Naive thymus-derived CD4-positive, alpha-beta T cell (primary cell): ENCODE results near the gene SEMA4D. TPM values are rescaled to one million over a fixed set of nuclear protein-coding genes. Genes with fewer than 3 reads are reported as not detected.

Experiments used
- ATAC-seq: fragments of 150-1000 bp; cut with Tn5 transposase; 2 replicates; pipeline ENCODE4 v1.10.0; 2021; ENCODE audit warnings: mild to moderate bottlenecking, moderate library complexity
- CTCF ChIA-PET: fragments of 350-600 bp; sonication (Branson Sonifier 250); formaldehyde crosslinking; loops from one replicate; lab custom pipeline; 2021; ENCODE audit warnings: antibody characterized with exemption; lab: Charles Lee
- POLR2A ChIA-PET: fragments of 350-600 bp; sonication (Branson Sonifier 250); formaldehyde crosslinking; loops from one replicate; lab custom pipeline; 2021; ENCODE audit warnings: antibody characterized with exemption, inconsistent platforms; lab: Charles Lee
- DNase-seq, 9 donors: peaks; one replicate each; pipeline versions ENCODE4 v3.0.0 to v3.0.0-alpha.2; 2020 to 2022; ENCODE audit warnings: mixed read lengths in 1 of 9
- H3K27ac ChIP-seq: one replicate; pipeline ENCODE4 v1.7.0; 2013; ENCODE audit warnings: mild to moderate bottlenecking, low read depth, low read length, moderate library complexity
- H3K27me3 ChIP-seq, 2 donors: one replicate each; pipeline ENCODE4 v1.7.0; 2013; ENCODE audit warnings: low read length in 2 of 2, mild to moderate bottlenecking in 2 of 2, moderate library complexity in 2 of 2; ENCODE audit not compliant: control insufficient read depth in 2 of 2, insufficient read depth in 2 of 2
- H3K36me3 ChIP-seq, 3 experiments: 1 replicate in 2 of 3; 2 replicates in 1 of 3; pipeline ENCODE4 v1.7.0; 2013; ENCODE audit warnings: low read length in 3 of 3, mild to moderate bottlenecking in 3 of 3, moderate library complexity in 1 of 3; ENCODE audit not compliant: insufficient read depth in 3 of 3, control insufficient read depth in 2 of 3
- H3K4me1 ChIP-seq, 2 donors: one replicate each; pipeline ENCODE4 v1.7.0; 2013; ENCODE audit warnings: low read length in 2 of 2, mild to moderate bottlenecking in 2 of 2, moderate library complexity in 1 of 2; ENCODE audit not compliant: control insufficient read depth in 2 of 2, insufficient read depth in 2 of 2
- H3K4me3 ChIP-seq: 2 replicates; pipeline ENCODE4 v1.7.0; 2013; ENCODE audit warnings: mild to moderate bottlenecking, low read length
- H3K9me3 ChIP-seq, 3 experiments: 1 replicate in 2 of 3; 2 replicates in 1 of 3; pipeline ENCODE4 v1.7.0; 2013; ENCODE audit warnings: low read length in 3 of 3; ENCODE audit not compliant: control insufficient read depth in 2 of 3
- H3K27ac Mint-ChIP-seq, 9 donors: one replicate each; pipeline ENCODE4 v1.8.0; 2020 to 2022; ENCODE audit warnings: mixed read lengths in 9 of 9, mild to moderate bottlenecking in 8 of 9, moderate library complexity in 5 of 9, inconsistent platforms in 2 of 9
- H3K27me3 Mint-ChIP-seq, 5 donors: one replicate each; pipeline ENCODE4 v1.8.0; 2021 to 2022; ENCODE audit warnings: mixed read lengths in 5 of 5, mild to moderate bottlenecking in 1 of 5
- H3K36me3 Mint-ChIP-seq, 5 donors: one replicate each; pipeline ENCODE4 v1.8.0; 2020 to 2022; ENCODE audit warnings: mixed read lengths in 5 of 5, mild to moderate bottlenecking in 3 of 5, inconsistent platforms in 1 of 5
- H3K4me1 Mint-ChIP-seq, 7 donors: one replicate each; pipeline ENCODE4 v1.8.0; 2020 to 2022; ENCODE audit warnings: mixed read lengths in 7 of 7, mild to moderate bottlenecking in 3 of 7, inconsistent platforms in 1 of 7
- H3K4me3 Mint-ChIP-seq, 10 donors: one replicate each; pipeline ENCODE4 v1.8.0; 2020 to 2022; ENCODE audit warnings: mild to moderate bottlenecking in 10 of 10, mixed read lengths in 10 of 10, moderate library complexity in 6 of 10, inconsistent platforms in 2 of 10
- H3K9me3 Mint-ChIP-seq, 11 donors: one replicate each; pipeline ENCODE4 v1.8.0; 2020 to 2022; ENCODE audit warnings: mixed read lengths in 11 of 11, mild to moderate bottlenecking in 4 of 11, inconsistent platforms in 1 of 11, moderate library complexity in 1 of 11
- intact Hi-C, 2 donors: fragments of 100-400 bp; cut with micrococcal nuclease; formaldehyde crosslinking; loops; one replicate each; pipeline ENCODE4 v1.15.1; 2023
- polyA plus RNA-seq, 2 donors: library from polyadenylated mRNA; unstranded; fragments of 300-500 nt; fragmentation: Illumina TruSeq; gene quantifications; one replicate each; pipeline ENCODE4 v1.2.3, GENCODE V29; 2021
- total RNA-seq, 6 experiments: library from RNA in 5 of 6; stranded (reverse) in 5 of 6; gene quantifications; 1 replicate in 5 of 6; 2 replicates in 1 of 6; pipeline ENCODE4 v1.2.3 and lab custom pipeline; 2021 to 2026

Gene SEMA4D
- total and polyA plus RNA-seq, 7 experiments from 2014 or later = 114 to 465 (median 448) TPM

DNA sequence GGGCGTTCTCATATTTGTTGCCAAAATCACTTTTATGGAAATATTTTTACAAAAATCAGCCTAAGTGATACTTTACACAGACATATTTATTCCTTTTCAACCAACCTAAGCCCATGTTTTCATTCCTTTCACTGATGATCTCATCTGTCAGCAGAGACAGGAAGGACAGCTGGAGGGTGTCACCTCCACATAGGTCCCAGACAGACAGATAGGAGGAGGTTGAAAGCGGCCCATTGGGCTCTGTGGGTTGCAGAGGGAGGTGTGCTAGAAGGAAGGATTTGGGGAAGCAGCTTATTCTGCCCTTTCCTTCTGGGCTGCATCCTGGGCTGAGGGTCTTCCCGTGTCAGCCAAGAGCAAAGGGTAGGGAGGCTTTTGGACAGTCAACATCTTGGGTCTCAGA lies 26.0 kb upstream of the SEMA4D start:
- no peaks in the 10 kb centered on the region for H3K9me3 ChIP-seq
- ChIA-PET POLR2A (interaction anchor here (0.8 to 8.2 kb wide), 17 partner anchors 11 to 95 kb away, joined by 3 to 139 read pairs (median 8); no protein-coding TSS in a partner anchor), CTCF (interaction anchor here (0.8 to 2.9 kb wide), 9 partner anchors 13 to 151 kb away, joined by 3 to 23 read pairs (median 3); no protein-coding TSS in a partner anchor)
- H3K4me3 ChIP-seq = peak overlapping the region; percentile 41
- no peaks in the 10 kb centered on the region for H3K36me3 ChIP-seq
- peak overlapping the region; percentile 72 for H3K27ac ChIP-seq
- intact Hi-C loops = loop anchor here in 1 of 2 donors (2.0 kb wide), 1 partner anchor 213 kb away; the partner anchor contains the start of gene CKS2
- ATAC-seq (peak; percentile 50), DNase-seq (peak in 7 of 9 donors; percentile 53 to 75 (median 67))
- H3K4me1 Mint-ChIP-seq = peaks cover 85 to 97% (median 95%) of the 10 kb centered on the region in 7 donors
- H3K27ac Mint-ChIP-seq = peak overlapping the region; percentile 85 to 100 (median 97)
- H3K4me1 ChIP-seq = peaks cover 93 to 96% of the 10 kb centered on the region in 2 donors
- no peaks in the 10 kb centered on the region for H3K27me3 Mint-ChIP-seq
- peaks cover 0 to 25% (median 0%) of the 10 kb centered on the region in 5 donors for H3K36me3 Mint-ChIP-seq
- H3K9me3 Mint-ChIP-seq = peaks cover 0 to 11% (median 6%) of the 10 kb centered on the region in 11 donors
- no peaks in the 10 kb centered on the region for H3K27me3 ChIP-seq
- peak overlapping the region; percentile 68 to 90 (median 80) for H3K4me3 Mint-ChIP-seq

DNA sequence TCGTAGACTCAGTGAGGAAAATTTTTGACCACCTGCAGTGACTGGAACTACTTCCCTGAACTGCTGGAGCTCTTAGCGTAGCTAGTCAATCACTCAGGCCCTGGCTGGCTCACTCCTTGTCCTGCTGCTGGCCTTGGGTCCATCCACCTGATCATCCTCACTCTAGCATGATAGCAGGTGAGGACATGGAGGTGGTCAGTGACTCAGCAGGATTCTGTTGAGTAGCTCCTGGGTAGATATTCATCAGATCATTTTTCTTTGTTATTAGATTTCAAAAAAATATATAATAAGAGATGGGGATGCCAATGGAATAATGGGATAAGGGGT lies 25.0 kb upstream of the SEMA4D start:
- intact Hi-C loops = loop anchor here (1.0 to 2.0 kb wide), 11 partner anchors 13 to 212 kb away; partner anchors contain the start of genes CKS2 (in 1 of the 2), SECISBP2 (in 1 of the 2) and SEMA4D (in 1 of the 2)
- Mint-ChIP-seq H3K36me3 (peaks cover 0 to 19% (median 0%) of the 10 kb centered on the region in 5 donors), H3K9me3 (peaks cover 0 to 6% (median 3%) of the 10 kb centered on the region in 11 donors), H3K27ac (peak overlapping the region; percentile 94 to 100 (median 97)), H3K27me3 (no peaks in the 10 kb centered on the region), H3K4me3 (peak overlapping the region; percentile 18 to 90 (median 82)), H3K4me1 (peaks cover 84 to 97% (median 95%) of the 10 kb centered on the region in 7 donors)
- Histone ChIP-seq H3K4me3 (peak overlapping the region; percentile 40), H3K27ac (peak overlapping the region; percentile 72), H3K4me1 (peaks cover 93 to 96% of the 10 kb centered on the region in 2 donors), H3K27me3 (no peaks in the 10 kb centered on the region), H3K36me3 (no peaks in the 10 kb centered on the region), H3K9me3 (no peaks in the 10 kb centered on the region)
- ChIA-PET POLR2A (interaction anchor here (0.7 to 8.2 kb wide), 25 partner anchors 10 to 137 kb away, joined by 3 to 139 read pairs (median 6); partner anchors contain the start of gene SEMA4D), CTCF (interaction anchor here (0.6 to 2.9 kb wide), 13 partner anchors 10 to 150 kb away, joined by 3 to 23 read pairs (median 4); no protein-coding TSS in a partner anchor)
- DNase-seq = no peak
- no peak for ATAC-seq

DNA sequence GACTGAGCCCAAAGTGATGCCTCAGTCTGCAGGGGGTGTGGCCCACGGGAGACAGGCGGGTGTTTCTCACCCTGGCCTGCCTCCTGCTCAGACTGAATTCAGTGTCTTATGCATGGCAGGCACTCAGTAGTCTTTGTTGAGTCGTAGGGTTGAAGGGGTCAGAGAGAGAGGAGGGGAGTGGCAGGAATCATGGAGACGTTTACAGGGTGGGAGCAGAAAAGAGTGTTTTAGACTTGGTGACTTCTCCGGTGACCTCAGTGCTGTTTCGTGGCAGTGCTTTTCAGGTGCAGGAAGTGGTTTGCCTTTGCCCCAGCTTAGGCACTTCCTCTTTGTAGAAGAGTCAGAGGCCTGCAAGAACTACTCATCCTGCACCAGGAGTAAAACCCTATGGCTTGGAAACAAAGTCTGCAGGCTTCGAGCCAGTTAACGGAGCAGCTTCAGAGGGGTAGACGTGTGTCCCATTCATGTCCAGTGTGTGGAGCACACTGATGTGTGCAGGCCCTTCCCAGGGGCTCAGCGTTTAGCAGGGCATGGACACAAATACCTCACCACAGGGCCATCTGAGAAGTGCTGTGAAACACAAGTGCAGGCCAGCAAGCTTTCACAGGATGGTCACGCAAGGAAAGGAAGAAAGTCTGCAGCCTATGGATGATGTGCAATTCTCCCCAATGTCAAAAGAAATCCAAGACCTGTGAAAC lies 24.5 kb upstream of the SEMA4D start:
- peaks cover 0 to 16% (median 0%) of the 10 kb centered on the region in 5 donors for H3K36me3 Mint-ChIP-seq
- peak overlapping the region; percentile 94 to 100 (median 97) for H3K27ac Mint-ChIP-seq
- H3K4me1 Mint-ChIP-seq = peaks cover 81 to 97% (median 95%) of the 10 kb centered on the region in 7 donors
- CTCF ChIA-PET = interaction anchor here (0.6 to 2.9 kb wide), 11 partner anchors 10 to 93 kb away, joined by 3 to 23 read pairs (median 6); no protein-coding TSS in a partner anchor
- no peaks in the 10 kb centered on the region for H3K27me3 ChIP-seq
- ATAC-seq (peak; percentile 91), DNase-seq (peak; percentile 33 to 91 (median 88))
- peaks cover 0 to 3% (median 1%) of the 10 kb centered on the region in 11 donors for H3K9me3 Mint-ChIP-seq
- POLR2A ChIA-PET = interaction anchor here (0.7 to 8.2 kb wide), 22 partner anchors 9 to 137 kb away, joined by 3 to 139 read pairs (median 7); partner anchors contain the start of gene SEMA4D
- peak overlapping the region; percentile 40 for H3K4me3 ChIP-seq
- H3K4me3 Mint-ChIP-seq = peak overlapping the region; percentile 18 to 90 (median 82)
- no peaks in the 10 kb centered on the region for H3K36me3 ChIP-seq
- H3K27me3 Mint-ChIP-seq = no peaks in the 10 kb centered on the region
- no peaks in the 10 kb centered on the region for H3K9me3 ChIP-seq
- H3K27ac ChIP-seq = peak overlapping the region; percentile 72
- peaks cover 94 to 95% of the 10 kb centered on the region in 2 donors for H3K4me1 ChIP-seq
- intact Hi-C loops = loop anchor here (1.0 to 2.0 kb wide), 11 partner anchors 14 to 212 kb away; partner anchors contain the start of genes CKS2 (in 1 of the 2), SECISBP2 (in 1 of the 2) and SEMA4D (in 1 of the 2)

DNA sequence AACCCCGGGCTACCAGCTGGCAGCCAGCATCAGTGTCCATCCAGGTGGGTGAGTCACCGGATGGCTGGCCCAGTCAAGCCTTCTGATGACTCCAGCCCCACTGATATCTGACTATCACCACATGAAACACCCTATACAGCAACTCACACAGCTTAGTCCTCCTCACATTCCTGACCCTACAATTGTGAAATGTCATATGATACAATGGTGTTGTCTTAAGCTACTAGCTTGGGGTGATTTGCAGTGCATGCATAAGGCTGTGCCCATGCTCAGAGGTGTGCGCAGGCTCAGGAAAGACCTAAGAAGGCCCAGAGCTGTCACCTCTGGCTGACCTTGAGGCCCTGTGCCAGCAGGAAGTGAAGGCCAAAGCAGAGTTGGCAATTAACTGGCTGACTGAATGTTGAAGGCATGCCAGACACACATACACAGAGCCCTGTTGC lies 21.5 kb upstream of the SEMA4D start:
- H3K27ac Mint-ChIP-seq = peak overlapping the region; percentile 74 to 100 (median 95)
- H3K4me1 Mint-ChIP-seq = peaks cover 61 to 92% (median 81%) of the 10 kb centered on the region in 7 donors
- peaks cover 0 to 3% (median 0%) of the 10 kb centered on the region in 11 donors for H3K9me3 Mint-ChIP-seq
- peak overlapping the region; percentile 54 for H3K27ac ChIP-seq
- peaks cover 0 to 8% (median 0%) of the 10 kb centered on the region in 5 donors for H3K36me3 Mint-ChIP-seq
- DNase-seq (no peak), ATAC-seq (no peak)
- H3K27me3 Mint-ChIP-seq = no peaks in the 10 kb centered on the region
- H3K27me3 ChIP-seq = no peaks in the 10 kb centered on the region
- POLR2A ChIA-PET = interaction anchor here (0.7 to 8.2 kb wide), 9 partner anchors 9 to 93 kb away, joined by 3 to 139 read pairs (median 13); partner anchors contain the start of gene SEMA4D
- no peaks in the 10 kb centered on the region for H3K36me3 ChIP-seq
- H3K4me1 ChIP-seq = peaks cover 67 to 70% of the 10 kb centered on the region in 2 donors
- peak overlapping the region in 8 of 10 donors; percentile 17 to 90 (median 66) for H3K4me3 Mint-ChIP-seq
- no peaks in the 10 kb centered on the region for H3K9me3 ChIP-seq
- H3K4me3 ChIP-seq = no peak overlapping the region
- CTCF ChIA-PET = interaction anchor here (1.4 to 1.7 kb wide), 2 partner anchors 10 to 29 kb away, joined by 3 to 11 read pairs; no protein-coding TSS in a partner anchor
- intact Hi-C loops = no loop called here

DNA sequence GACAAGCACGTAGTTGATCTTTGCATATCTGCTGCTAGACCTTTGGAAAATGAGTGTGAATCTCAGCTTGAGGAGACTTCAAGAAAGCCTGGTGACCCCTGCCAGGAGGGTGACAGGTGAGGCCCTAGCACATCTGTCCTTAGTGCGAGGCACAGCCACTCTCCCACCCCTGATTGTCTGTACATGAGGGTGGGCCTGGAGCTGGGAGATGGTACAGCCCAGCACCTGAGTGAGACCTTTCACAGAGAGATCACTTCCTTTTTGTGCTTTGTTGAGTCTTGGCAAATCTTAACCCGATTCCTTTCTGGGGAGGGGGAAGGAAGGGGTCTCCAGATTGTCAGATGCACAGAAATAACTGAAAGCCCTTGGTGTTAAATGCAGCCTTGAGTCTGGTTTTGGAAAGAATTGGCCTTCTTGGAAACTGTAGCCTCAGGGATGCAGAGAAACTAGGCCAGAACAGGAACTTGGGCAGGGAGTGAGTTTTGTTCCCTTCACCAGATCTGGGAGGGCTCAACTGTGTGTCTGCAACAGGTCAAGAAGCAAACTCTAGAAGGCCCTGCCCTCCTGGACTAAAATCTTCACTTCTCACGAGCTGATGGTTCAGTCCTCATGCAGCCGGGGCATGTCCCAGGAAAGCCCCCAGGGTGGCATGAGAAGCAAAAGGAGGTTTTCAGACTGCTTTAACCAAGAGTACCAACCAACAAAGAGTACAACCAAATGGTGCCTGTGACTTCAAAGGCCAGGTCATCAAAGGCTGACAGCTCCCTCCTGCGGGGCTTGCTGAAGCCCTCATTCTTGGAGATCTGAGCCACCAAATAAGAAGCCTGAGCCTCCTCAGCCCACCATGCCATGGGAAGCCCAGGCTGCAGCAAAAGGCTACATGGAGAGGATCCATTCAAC lies 20.8 kb upstream of the SEMA4D start:
- peaks cover 0 to 6% (median 0%) of the 10 kb centered on the region in 5 donors for H3K36me3 Mint-ChIP-seq
- peak overlapping the region; percentile 8 to 90 (median 56) for H3K4me3 Mint-ChIP-seq
- ChIA-PET CTCF (interaction anchor here (1.4 to 1.7 kb wide), 2 partner anchors 11 to 30 kb away, joined by 3 to 11 read pairs; no protein-coding TSS in a partner anchor), POLR2A (interaction anchor here (1.3 to 8.2 kb wide), 8 partner anchors 9 to 92 kb away, joined by 4 to 139 read pairs (median 14); partner anchors contain the start of gene SEMA4D)
- H3K9me3 ChIP-seq = no peaks in the 10 kb centered on the region
- peak overlapping the region; percentile 54 for H3K27ac ChIP-seq
- H3K4me1 ChIP-seq = peaks cover 60 to 63% of the 10 kb centered on the region in 2 donors
- peaks cover 57 to 92% (median 81%) of the 10 kb centered on the region in 7 donors for H3K4me1 Mint-ChIP-seq
- DNase-seq (no peak), ATAC-seq (no peak)
- H3K27me3 Mint-ChIP-seq = no peaks in the 10 kb centered on the region
- H3K27ac Mint-ChIP-seq = peak overlapping the region; percentile 74 to 100 (median 95)
- peaks cover 0 to 3% (median 0%) of the 10 kb centered on the region in 11 donors for H3K9me3 Mint-ChIP-seq
- no peaks in the 10 kb centered on the region for H3K36me3 ChIP-seq
- intact Hi-C loops = no loop called here
- no peaks in the 10 kb centered on the region for H3K27me3 ChIP-seq
- no peak overlapping the region for H3K4me3 ChIP-seq
